ENCODE data around the gene EPS8.
A peak's percentile ranks its signal among the peaks of the same experiment; 100 is the strongest.

Gene EPS8

GRCh38 chr12:15701206-15701605 is 88.0 kb downstream of the EPS8 start:
- Histone ChIP-seq H3K4me3 (ENCODE audit: low read depth in 1 of 2, low read length in 2 of 2) (no peak overlapping the region), H3K9ac (ENCODE audit: low read length) (no peak overlapping the region), H3K36me3 (ENCODE audit: insufficient read depth, low read length) (no peaks in the 10 kb centered on the region), H3K27ac (ENCODE audit: low read depth, low read length) (peak overlapping the region; percentile 60), H3K9me3 (ENCODE audit: low read length) (no peaks in the 10 kb centered on the region), H3K4me1 (ENCODE audit: insufficient read depth, low read length) (peaks cover 51% of the 10 kb centered on the region), H3K27me3 (ENCODE audit: control insufficient read depth in 1 of 2, insufficient read depth in 2 of 2, low read length in 2 of 2) (no peaks in the 10 kb centered on the region)

DNA sequence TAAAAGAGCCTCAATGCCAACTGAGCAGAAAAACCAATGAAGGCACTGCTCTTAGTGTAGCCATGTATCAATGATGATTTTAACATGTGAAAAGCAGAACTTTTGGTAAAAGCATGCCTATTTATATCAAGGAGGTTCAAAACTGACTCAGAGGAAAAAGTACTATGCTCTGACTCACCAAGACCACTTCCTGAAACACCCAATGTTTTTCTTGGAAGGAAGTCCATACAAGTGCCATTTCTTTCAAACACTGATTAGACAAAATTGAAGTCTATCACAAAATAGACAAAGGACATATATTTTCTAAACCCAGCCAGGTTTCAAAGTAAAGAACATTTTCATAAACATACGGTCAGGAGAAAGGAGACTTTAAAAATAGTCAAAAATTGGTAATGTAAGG is 88.6 kb downstream of the EPS8 start:
- Histone ChIP-seq H3K9me3 (ENCODE audit: low read length) (no peaks in the 10 kb centered on the region), H3K4me1 (ENCODE audit: insufficient read depth, low read length) (peaks cover 51% of the 10 kb centered on the region), H3K27me3 (ENCODE audit: control insufficient read depth in 1 of 2, insufficient read depth in 2 of 2, low read length in 2 of 2) (no peaks in the 10 kb centered on the region), H3K36me3 (ENCODE audit: insufficient read depth, low read length) (no peaks in the 10 kb centered on the region), H3K9ac (ENCODE audit: low read length) (no peak overlapping the region), H3K4me3 (ENCODE audit: low read depth in 1 of 2, low read length in 2 of 2) (no peak overlapping the region), H3K27ac (ENCODE audit: low read depth, low read length) (no peak overlapping the region)

GRCh38 chr12:15699886-15700285 is 89.3 kb downstream of the EPS8 start:
- no peak overlapping the region for H3K9ac ChIP-seq (ENCODE audit: low read length)
- H3K36me3 ChIP-seq (ENCODE audit: insufficient read depth, low read length): no peaks in the 10 kb centered on the region
- no peaks in the 10 kb centered on the region for H3K9me3 ChIP-seq (ENCODE audit: low read length)
- no peaks in the 10 kb centered on the region for H3K27me3 ChIP-seq (ENCODE audit: control insufficient read depth in 1 of 2, insufficient read depth in 2 of 2, low read length in 2 of 2)
- H3K4me3 ChIP-seq (ENCODE audit: low read depth in 1 of 2, low read length in 2 of 2): no peak overlapping the region
- no peak overlapping the region for H3K27ac ChIP-seq (ENCODE audit: low read depth, low read length)
- peaks cover 51% of the 10 kb centered on the region for H3K4me1 ChIP-seq (ENCODE audit: insufficient read depth, low read length)

- H3K27me3 ChIP-seq (ENCODE audit: control insufficient read depth in 1 of 2, insufficient read depth in 2 of 2, low read length in 2 of 2): no peaks in the 10 kb centered on the region
- H3K4me1 ChIP-seq (ENCODE audit: insufficient read depth, low read length): peaks cover 51% of the 10 kb centered on the region
- peak overlapping the region; percentile 67 for H3K27ac ChIP-seq (ENCODE audit: low read depth, low read length)
- no peaks in the 10 kb centered on the region for H3K9me3 ChIP-seq (ENCODE audit: low read length)
- no peaks in the 10 kb centered on the region for H3K36me3 ChIP-seq (ENCODE audit: insufficient read depth, low read length)
- H3K9ac ChIP-seq (ENCODE audit: low read length): no peak overlapping the region
- H3K4me3 ChIP-seq (ENCODE audit: low read depth in 1 of 2, low read length in 2 of 2): no peak overlapping the region
These were observed 90.8 kb downstream of the EPS8 start for GRCh38 chr12:15698377-15698871.

GRCh38 chr12:15697201-15697600 is 92.0 kb downstream of the EPS8 start:
- Histone ChIP-seq H3K36me3 (ENCODE audit: insufficient read depth, low read length) (no peaks in the 10 kb centered on the region), H3K9ac (ENCODE audit: low read length) (no peak overlapping the region), H3K27ac (ENCODE audit: low read depth, low read length) (no peak overlapping the region), H3K9me3 (ENCODE audit: low read length) (no peaks in the 10 kb centered on the region), H3K4me1 (ENCODE audit: insufficient read depth, low read length) (peaks cover 55% of the 10 kb centered on the region), H3K27me3 (ENCODE audit: control insufficient read depth in 1 of 2, insufficient read depth in 2 of 2, low read length in 2 of 2) (no peaks in the 10 kb centered on the region), H3K4me3 (ENCODE audit: low read depth in 1 of 2, low read length in 2 of 2) (no peak overlapping the region)

GRCh38 chr12:15693228-15693911 is 95.8 kb downstream of the EPS8 start:
- no peaks in the 10 kb centered on the region for H3K9me3 ChIP-seq (ENCODE audit: low read length)
- no peak overlapping the region for H3K4me3 ChIP-seq (ENCODE audit: low read depth in 1 of 2, low read length in 2 of 2)
- peaks cover 39% of the 10 kb centered on the region for H3K4me1 ChIP-seq (ENCODE audit: insufficient read depth, low read length)
- H3K36me3 ChIP-seq (ENCODE audit: insufficient read depth, low read length): no peaks in the 10 kb centered on the region
- no peak overlapping the region for H3K27ac ChIP-seq (ENCODE audit: low read depth, low read length)
- H3K9ac ChIP-seq (ENCODE audit: low read length): no peak overlapping the region
- no peaks in the 10 kb centered on the region for H3K27me3 ChIP-seq (ENCODE audit: control insufficient read depth in 1 of 2, insufficient read depth in 2 of 2, low read length in 2 of 2)

GRCh38 chr12:15691388-15691787 is 97.8 kb downstream of the EPS8 start:
- Histone ChIP-seq H3K4me1 (ENCODE audit: insufficient read depth, low read length) (peaks cover 31% of the 10 kb centered on the region), H3K27ac (ENCODE audit: low read depth, low read length) (no peak overlapping the region), H3K27me3 (ENCODE audit: control insufficient read depth in 1 of 2, insufficient read depth in 2 of 2, low read length in 2 of 2) (no peaks in the 10 kb centered on the region), H3K9me3 (ENCODE audit: low read length) (no peaks in the 10 kb centered on the region), H3K4me3 (ENCODE audit: low read depth in 1 of 2, low read length in 2 of 2) (no peak overlapping the region), H3K9ac (ENCODE audit: low read length) (no peak overlapping the region), H3K36me3 (ENCODE audit: insufficient read depth, low read length) (no peaks in the 10 kb centered on the region)

DNA sequence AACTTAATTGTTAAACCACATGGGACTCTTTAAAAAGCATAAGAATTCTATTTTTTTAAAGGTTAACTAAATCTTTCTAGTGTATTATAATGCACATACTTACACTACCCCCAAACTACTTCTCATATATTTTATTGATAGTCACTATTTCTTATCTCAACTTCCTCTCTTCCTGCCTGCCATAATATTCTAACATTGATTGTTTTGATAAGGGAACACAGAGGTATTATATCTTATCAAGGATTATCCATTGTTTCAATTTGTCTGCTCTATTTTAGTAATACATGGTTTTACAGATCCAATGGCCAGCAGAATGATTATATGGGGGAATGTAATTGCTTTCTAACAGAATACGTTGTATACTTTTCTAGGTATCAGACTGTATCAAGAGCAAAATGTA is 98.9 kb downstream of the EPS8 start:
- no peak overlapping the region for H3K27ac ChIP-seq (ENCODE audit: low read depth, low read length)
- H3K4me3 ChIP-seq (ENCODE audit: low read depth in 1 of 2, low read length in 2 of 2): no peak overlapping the region
- H3K9ac ChIP-seq (ENCODE audit: low read length): no peak overlapping the region
- H3K36me3 ChIP-seq (ENCODE audit: insufficient read depth, low read length): no peaks in the 10 kb centered on the region
- no peaks in the 10 kb centered on the region for H3K9me3 ChIP-seq (ENCODE audit: low read length)
- H3K27me3 ChIP-seq (ENCODE audit: control insufficient read depth in 1 of 2, insufficient read depth in 2 of 2, low read length in 2 of 2): no peaks in the 10 kb centered on the region
- H3K4me1 ChIP-seq (ENCODE audit: insufficient read depth, low read length): peaks cover 31% of the 10 kb centered on the region

- no peaks in the 10 kb centered on the region for H3K9me3 ChIP-seq (ENCODE audit: low read length)
- no peak overlapping the region for H3K27ac ChIP-seq (ENCODE audit: low read depth, low read length)
- no peak overlapping the region for H3K4me3 ChIP-seq (ENCODE audit: low read depth in 1 of 2, low read length in 2 of 2)
- H3K27me3 ChIP-seq (ENCODE audit: control insufficient read depth in 1 of 2, insufficient read depth in 2 of 2, low read length in 2 of 2): no peaks in the 10 kb centered on the region
- H3K9ac ChIP-seq (ENCODE audit: low read length): no peak overlapping the region
- H3K36me3 ChIP-seq (ENCODE audit: insufficient read depth, low read length): no peaks in the 10 kb centered on the region
- H3K4me1 ChIP-seq (ENCODE audit: insufficient read depth, low read length): peaks cover 31% of the 10 kb centered on the region
These were observed 99.4 kb downstream of the EPS8 start for GRCh38 chr12:15689751-15690191.

DNA sequence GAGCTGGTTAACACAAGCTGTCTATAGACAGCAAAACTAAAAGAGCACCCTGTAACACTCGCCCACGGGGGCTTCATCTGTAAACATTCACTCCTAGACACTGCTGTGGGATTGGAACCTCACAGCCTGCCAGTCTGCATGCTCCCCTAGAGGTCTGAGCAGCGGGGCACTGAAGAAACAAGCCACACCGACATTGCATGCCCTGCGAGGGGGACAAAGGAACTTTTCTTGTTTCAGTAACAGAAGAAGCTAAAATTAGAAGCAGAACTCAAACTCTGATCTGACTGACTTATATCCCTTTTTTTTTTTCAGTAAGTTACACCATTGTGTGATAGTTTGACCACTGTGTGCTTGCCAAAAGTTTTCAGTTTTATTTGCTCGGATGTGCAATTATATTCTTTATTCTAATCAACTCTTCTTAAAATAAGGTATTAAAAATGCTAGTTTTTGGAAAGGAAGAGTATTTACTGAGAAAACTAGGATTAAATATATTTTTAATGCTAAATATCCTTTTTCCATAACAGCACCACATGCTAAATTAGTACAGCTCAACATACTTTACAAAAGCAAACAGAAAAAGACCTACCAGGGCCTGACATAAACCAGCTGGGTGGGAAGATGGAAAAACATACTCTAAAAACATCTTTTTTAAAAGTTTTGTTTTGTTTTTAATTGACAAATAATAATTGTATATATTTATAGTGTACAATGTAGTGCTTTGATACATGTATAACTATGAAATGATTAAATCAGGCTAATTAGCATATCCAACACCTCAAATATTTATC is 100.2 kb downstream of the EPS8 start:
- H3K27me3 ChIP-seq (ENCODE audit: control insufficient read depth in 1 of 2, insufficient read depth in 2 of 2, low read length in 2 of 2): no peaks in the 10 kb centered on the region
- H3K9me3 ChIP-seq (ENCODE audit: low read length): no peaks in the 10 kb centered on the region
- H3K4me3 ChIP-seq (ENCODE audit: low read depth in 1 of 2, low read length in 2 of 2): peak overlapping the region in 1 of 2 donors; percentile 30
- peaks cover 31% of the 10 kb centered on the region for H3K4me1 ChIP-seq (ENCODE audit: insufficient read depth, low read length)
- H3K9ac ChIP-seq (ENCODE audit: low read length): no peak overlapping the region
- H3K27ac ChIP-seq (ENCODE audit: low read depth, low read length): no peak overlapping the region
- H3K36me3 ChIP-seq (ENCODE audit: insufficient read depth, low read length): no peaks in the 10 kb centered on the region

DNA sequence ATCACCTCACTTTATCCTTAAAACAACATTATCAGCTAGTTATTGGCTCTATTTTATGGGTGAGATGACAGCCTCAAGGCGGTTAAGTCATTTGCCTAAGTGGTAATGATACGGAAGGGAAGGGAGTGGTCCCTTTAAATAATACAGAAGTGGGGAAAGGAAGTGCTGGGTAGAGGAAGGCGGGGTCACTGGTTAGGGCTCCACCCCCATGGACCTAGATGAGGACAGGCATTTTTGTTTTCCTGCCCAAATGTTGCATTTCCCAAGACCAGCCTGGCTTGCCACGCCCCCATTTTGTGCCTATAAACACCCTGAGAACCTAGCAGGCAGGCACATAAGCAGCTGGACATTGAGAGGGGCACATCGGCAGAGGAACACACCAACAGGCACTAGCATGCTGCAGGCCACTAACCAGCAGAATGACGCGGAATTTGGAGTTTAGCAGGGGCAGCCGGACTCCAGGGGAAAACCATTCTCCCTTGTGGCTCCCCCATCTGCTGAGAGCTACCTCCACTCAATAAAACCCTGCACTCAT is 100.9 kb downstream of the EPS8 start:
- Histone ChIP-seq H3K9ac (ENCODE audit: low read length) (no peak overlapping the region), H3K27ac (ENCODE audit: low read depth, low read length) (no peak overlapping the region), H3K4me3 (ENCODE audit: low read depth in 1 of 2, low read length in 2 of 2) (peak overlapping the region in 1 of 2 donors; percentile 30), H3K4me1 (ENCODE audit: insufficient read depth, low read length) (peaks cover 30% of the 10 kb centered on the region), H3K36me3 (ENCODE audit: insufficient read depth, low read length) (no peaks in the 10 kb centered on the region), H3K27me3 (ENCODE audit: control insufficient read depth in 1 of 2, insufficient read depth in 2 of 2, low read length in 2 of 2) (no peaks in the 10 kb centered on the region), H3K9me3 (ENCODE audit: low read length) (no peaks in the 10 kb centered on the region)
